Mesenchymal stem cell (in vitro differentiated cells and primary cell): ENCODE results near the gene OR6F1.
"Not testable (repeated sequence)": the region's sequence is repeated elsewhere in the genome, so short reads cannot be mapped to it uniquely, and the experiment has no call there.

Experiments
- DNase-seq: peaks from one replicate; pipeline ENCODE4 v3.0.0-alpha.2; 2013
- H2AFZ ChIP-seq: one replicate; pipeline ENCODE4 v1.6.1; 2013; ENCODE audit warnings: low read depth, mild to moderate bottlenecking, control low read depth, inconsistent platforms, low read length, moderate library complexity
- H2AK5ac ChIP-seq: 2 replicates; pipeline ENCODE4 v1.6.1; 2013; ENCODE audit warnings: low read length, moderate library complexity, mild to moderate bottlenecking, inconsistent platforms; ENCODE audit not compliant: severe bottlenecking
- H2BK120ac ChIP-seq: one replicate; pipeline ENCODE4 v1.6.1; 2013; ENCODE audit warnings: low read depth, mild to moderate bottlenecking, inconsistent platforms, low read length, moderate library complexity
- H2BK12ac ChIP-seq, 2 experiments: one replicate each; pipeline ENCODE4 v1.6.1; 2013; ENCODE audit warnings: inconsistent platforms in 2 of 2, low read length in 2 of 2, mild to moderate bottlenecking in 2 of 2, moderate library complexity in 2 of 2, control low read depth in 1 of 2
- H2BK15ac ChIP-seq: one replicate; pipeline ENCODE4 v1.6.1; 2013; ENCODE audit warnings: mild to moderate bottlenecking, low read depth, inconsistent platforms; ENCODE audit not compliant: poor library complexity, severe bottlenecking
- H2BK5ac ChIP-seq: 2 replicates; pipeline ENCODE4 v1.6.1; 2013; ENCODE audit warnings: low read depth, mild to moderate bottlenecking, low read length, control low read depth, inconsistent platforms; ENCODE audit not compliant: poor library complexity, severe bottlenecking
- H3K14ac ChIP-seq, 2 experiments: one replicate each; pipeline ENCODE4 v1.6.1; 2013; ENCODE audit warnings: inconsistent platforms in 2 of 2, low read length in 2 of 2, control low read depth in 1 of 2, mild to moderate bottlenecking in 1 of 2, moderate library complexity in 1 of 2
- H3K18ac ChIP-seq, 2 experiments: one replicate each; pipeline ENCODE4 v1.6.1; 2013; ENCODE audit warnings: inconsistent platforms in 2 of 2, low read length in 2 of 2, control low read depth in 1 of 2, low read depth in 1 of 2, mild to moderate bottlenecking in 1 of 2
- H3K23ac ChIP-seq, 2 experiments: one replicate each; pipeline ENCODE4 v1.6.1; 2013; ENCODE audit warnings: inconsistent platforms in 2 of 2, low read length in 2 of 2, mild to moderate bottlenecking in 2 of 2, moderate library complexity in 2 of 2, control low read depth in 1 of 2
- H3K27ac ChIP-seq: 2 replicates; pipeline ENCODE4 v1.5.1; 2013; ENCODE audit warnings: mild to moderate bottlenecking, moderate library complexity, low read length, control low read depth, inconsistent platforms; ENCODE audit not compliant: poor library complexity, severe bottlenecking
- H3K27me3 ChIP-seq, 2 experiments: 2 replicates each; pipeline versions ENCODE4 v1.6.1 to v1.7.0; 2013; ENCODE audit warnings: low read length in 2 of 2, mild to moderate bottlenecking in 2 of 2, moderate library complexity in 2 of 2, control low read depth in 1 of 2, inconsistent platforms in 1 of 2; ENCODE audit not compliant: control insufficient read depth in 1 of 2, insufficient read depth in 1 of 2
- H3K36me3 ChIP-seq, 2 experiments: 2 replicates each; pipeline versions ENCODE4 v1.6.1 to v1.7.0; 2013; ENCODE audit warnings: low read length in 2 of 2, control low read depth in 1 of 2, inconsistent platforms in 1 of 2, low read depth in 1 of 2, mild to moderate bottlenecking in 1 of 2; ENCODE audit not compliant: insufficient read depth in 2 of 2, control insufficient read depth in 1 of 2
- H3K4ac ChIP-seq, 2 experiments: one replicate each; pipeline ENCODE4 v1.6.1; 2013; ENCODE audit warnings: inconsistent platforms in 2 of 2, low read length in 2 of 2, mild to moderate bottlenecking in 2 of 2, moderate library complexity in 2 of 2, control low read depth in 1 of 2, low read depth in 1 of 2
- H3K4me1 ChIP-seq: 2 replicates; pipeline ENCODE4 v1.6.1; 2013; ENCODE audit warnings: low read depth, low read length, control low read depth; ENCODE audit not compliant: control insufficient read depth, insufficient read depth
- H3K4me2 ChIP-seq: 2 replicates; pipeline ENCODE4 v1.6.1; 2013; ENCODE audit warnings: low read length, mild to moderate bottlenecking, inconsistent platforms; ENCODE audit not compliant: poor library complexity, severe bottlenecking
- H3K4me3 ChIP-seq, 2 experiments: 2 replicates each; pipeline versions ENCODE4 v1.5.1 to v1.7.0; 2013; ENCODE audit warnings: low read length in 2 of 2, mild to moderate bottlenecking in 2 of 2, control low read depth in 1 of 2, low read depth in 1 of 2; ENCODE audit not compliant: insufficient read depth in 1 of 2
- H3K79me1 ChIP-seq: replicated peaks from 2 replicates; pipeline ENCODE4 v1.6.1; 2013; ENCODE audit warnings: mild to moderate bottlenecking, control low read depth, low read length, inconsistent platforms; ENCODE audit not compliant: poor library complexity, severe bottlenecking
- H3K9ac ChIP-seq: 2 replicates; pipeline ENCODE4 v1.7.0; 2013; ENCODE audit warnings: mild to moderate bottlenecking, low read length, moderate library complexity
- H3K9me3 ChIP-seq: 2 replicates; pipeline ENCODE4 v1.7.0; 2013; ENCODE audit warnings: mild to moderate bottlenecking, low read length; ENCODE audit not compliant: control insufficient read depth
- H4K8ac ChIP-seq: one replicate; pipeline ENCODE4 v1.6.1; 2013; ENCODE audit warnings: inconsistent platforms, mild to moderate bottlenecking, low read length, moderate library complexity
- H4K91ac ChIP-seq: one replicate; pipeline ENCODE4 v1.6.1; 2013; ENCODE audit warnings: mild to moderate bottlenecking, low read length, inconsistent platforms
- WGBS: methylation state at CpG from one replicate; pipeline ENCODE4 v1.1.7; 2013; ENCODE audit warnings: mixed read lengths; 5-methylcytosine and 5-hydroxymethylcytosine counted together

The OR6F1 gene

GRCh38 chr1:247748041-247748440 lies 31.6 kb upstream of the OR6F1 start, which contains the start of gene OR14A2:
OR14A2 (minus strand) TSS chr1:247748141.
- Histone ChIP-seq H2BK15ac (no peak within 1 kb of the TSS), H2BK5ac (no peak within 1 kb of the TSS), H3K79me1 (no peaks in the 10 kb centered on the region), H3K18ac (no peak within 1 kb of the TSS), H2AK5ac (no peak within 1 kb of the TSS), H3K9ac (no peak within 1 kb of the TSS), H3K23ac (no peak within 1 kb of the TSS), H3K36me3 (no peaks in the 10 kb centered on the region), H3K27me3 (no peaks in the 10 kb centered on the region), H2AFZ (no peak within 1 kb of the TSS), H3K4me1 (peaks cover 2% of the 10 kb centered on the region), H3K27ac (peak within 1 kb of the TSS; percentile 79), H4K8ac (no peak within 1 kb of the TSS), H4K91ac (no peak within 1 kb of the TSS), H3K4ac (no peak within 1 kb of the TSS), H3K14ac (no peak within 1 kb of the TSS), H2BK12ac (no peak within 1 kb of the TSS), H2BK120ac (no peak within 1 kb of the TSS), H3K4me3 (no peak within 1 kb of the TSS), H3K4me2 (no peak within 1 kb of the TSS), H3K9me3 (peaks cover 47% of the 10 kb centered on the region)
- no peak for DNase-seq
- WGBS = 100% methylated on average over 1 of the region's 2 CpGs

- Histone ChIP-seq H3K9me3 (peaks cover 47% of the 10 kb centered on the region), H2BK12ac (no peak overlapping the region), H3K27ac (peak overlapping the region; percentile 79), H3K23ac (no peak overlapping the region), H3K14ac (no peak overlapping the region), H4K8ac (no peak overlapping the region), H2BK120ac (no peak overlapping the region), H3K4ac (no peak overlapping the region), H3K4me3 (no peak overlapping the region), H2AK5ac (no peak overlapping the region), H3K36me3 (no peaks in the 10 kb centered on the region), H3K9ac (no peak overlapping the region), H2BK5ac (no peak overlapping the region), H3K79me1 (no peaks in the 10 kb centered on the region), H3K18ac (no peak overlapping the region), H2AFZ (no peak overlapping the region), H3K4me2 (no peak overlapping the region), H3K4me1 (peaks cover 2% of the 10 kb centered on the region), H2BK15ac (no peak overlapping the region), H3K27me3 (no peaks in the 10 kb centered on the region), H4K91ac (no peak overlapping the region)
- peak; percentile 29 for DNase-seq
- 49% methylated on average over 7 of the region's 7 CpGs for WGBS
Measured at GRCh38 chr1:247747616-247748015, 31.2 kb upstream of the OR6F1 start.

GRCh38 chr1:247746391-247746935 lies 30.0 kb upstream of the OR6F1 start:
- DNase-seq = no peak
- Histone ChIP-seq H2AK5ac (no peak overlapping the region), H3K27me3 (no peaks in the 10 kb centered on the region), H3K18ac (no peak overlapping the region), H3K4me2 (no peak overlapping the region), H4K91ac (no peak overlapping the region), H3K4me3 (no peak overlapping the region), H3K14ac (no peak overlapping the region), H3K27ac (no peak overlapping the region), H3K4me1 (peaks cover 2% of the 10 kb centered on the region), H3K36me3 (no peaks in the 10 kb centered on the region), H4K8ac (no peak overlapping the region), H2AFZ (no peak overlapping the region), H2BK15ac (no peak overlapping the region), H2BK120ac (no peak overlapping the region), H2BK5ac (no peak overlapping the region), H3K4ac (no peak overlapping the region), H3K9me3 (peaks cover 49% of the 10 kb centered on the region), H3K9ac (no peak overlapping the region), H3K79me1 (no peaks in the 10 kb centered on the region), H3K23ac (no peak overlapping the region), H2BK12ac (no peak overlapping the region)
- WGBS = 53% methylated on average over 3 of the region's 3 CpGs

- not testable (repeated sequence) for H3K4me1 ChIP-seq, H3K18ac ChIP-seq, H2BK15ac ChIP-seq, H3K4ac ChIP-seq, H3K4me2 ChIP-seq, H2BK120ac ChIP-seq, H2AK5ac ChIP-seq, H4K91ac ChIP-seq, H3K9ac ChIP-seq, H3K27me3 ChIP-seq, H4K8ac ChIP-seq, H2AFZ ChIP-seq, H3K27ac ChIP-seq, H2BK5ac ChIP-seq, H2BK12ac ChIP-seq, H3K23ac ChIP-seq, H3K4me3 ChIP-seq, H3K36me3 ChIP-seq, H3K14ac ChIP-seq, H3K79me1 ChIP-seq
- DNase-seq = peak; percentile 81
- whole genome bisulfite sequencing = no CpG with 5 or more reads among the region's 3 CpGs
- H3K9me3 ChIP-seq = peaks cover 48% of the 10 kb centered on the region
Measured at GRCh38 chr1:247742215-247742760, 25.8 kb upstream of the OR6F1 start.
